ENCODE data around the gene TMED6.

The TMED6 gene

DNA sequence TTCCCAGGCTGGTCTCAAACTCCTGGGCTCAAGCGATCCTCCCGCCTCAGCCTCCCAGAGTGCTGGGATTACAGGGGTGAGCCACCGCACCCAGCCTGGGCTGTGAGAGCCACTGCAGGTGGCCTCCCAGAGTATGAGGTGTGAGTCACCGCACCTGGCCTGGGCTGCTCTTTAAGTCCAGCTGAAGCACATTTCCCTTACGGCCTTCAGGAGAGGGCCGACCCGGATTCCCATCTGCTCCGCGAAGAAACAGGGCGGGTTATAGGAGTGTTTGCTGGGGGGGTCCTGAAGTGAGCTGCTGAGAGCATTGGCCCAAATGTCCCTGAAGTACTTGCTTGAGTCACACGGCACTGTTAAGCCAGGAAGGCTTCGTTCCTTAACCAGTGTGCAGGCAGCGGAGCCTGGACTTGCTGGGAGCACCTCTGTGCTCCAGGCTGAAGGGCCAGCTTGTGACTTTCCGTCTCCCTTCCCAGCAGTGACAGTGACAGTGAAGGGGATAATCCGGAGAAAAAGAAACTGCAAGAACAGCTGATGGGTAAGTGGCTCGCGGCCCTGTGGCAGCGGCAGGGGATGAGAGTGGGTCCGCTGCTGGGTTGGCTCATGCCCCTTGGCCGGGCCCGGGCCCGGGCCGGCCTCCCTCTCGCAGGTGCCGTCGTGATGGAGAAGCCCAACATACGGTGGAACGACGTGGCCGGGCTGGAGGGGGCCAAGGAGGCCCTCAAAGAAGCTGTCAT is 33.2 kb downstream of the TMED6 start:
- no peak overlapping the region for H3K14ac ChIP-seq (ENCODE audit: low read length)
- H3K4me2 ChIP-seq (ENCODE audit: low read length) = no peak overlapping the region
- no peak overlapping the region for H3K27ac ChIP-seq (ENCODE audit: low read depth, low read length)
- H2AK5ac ChIP-seq (ENCODE audit: low read length) = no peak overlapping the region
- no peak overlapping the region for H2BK5ac ChIP-seq (ENCODE audit: low read depth, low read length, poor library complexity)
- no peak overlapping the region for H2AFZ ChIP-seq (ENCODE audit: insufficient read depth, low read length, poor library complexity)
- WGBS (ENCODE audit: extremely low coverage, insufficient coverage, insufficient read length) = no CpG with 5 or more reads among the region's 30 CpGs
- no peaks in the 10 kb centered on the region for H3K27me3 ChIP-seq (ENCODE audit: insufficient read depth, low read length)
- no peaks in the 10 kb centered on the region for H3K9me3 ChIP-seq (ENCODE audit: insufficient read depth, low read depth, low read length)
- H3K36me3 ChIP-seq (ENCODE audit: control insufficient read depth in 1 of 2, insufficient read depth in 2 of 2, low read length in 2 of 2) = peaks cover 79 to 82% of the 10 kb centered on the region in 2 experiments
- H3K4me1 ChIP-seq (ENCODE audit: control insufficient read depth in 1 of 2, insufficient read depth in 2 of 2, low read length in 2 of 2) = no peaks in the 10 kb centered on the region
- no peak overlapping the region for H2BK12ac ChIP-seq (ENCODE audit: low read length)
- H3K18ac ChIP-seq (ENCODE audit: low read length) = no peak overlapping the region
- H3K79me2 ChIP-seq (ENCODE audit: control insufficient read depth, insufficient read depth, low read length, poor library complexity) = no peaks in the 10 kb centered on the region
- no peak overlapping the region for H2BK120ac ChIP-seq (ENCODE audit: insufficient read depth, low read length, poor library complexity)
- H3K4ac ChIP-seq (ENCODE audit: low read depth, low read length) = no peak overlapping the region
- H3K4me3 ChIP-seq (ENCODE audit: low read depth, low read length) = no peak overlapping the region
- no peaks in the 10 kb centered on the region for H3K79me1 ChIP-seq (ENCODE audit: low read length)
- no peak overlapping the region for H3K23ac ChIP-seq (ENCODE audit: low read length)
- H3K9ac ChIP-seq (ENCODE audit: low read length) = no peak overlapping the region
- H4K12ac ChIP-seq (ENCODE audit: low read depth, low read length) = no peak overlapping the region
- H4K91ac ChIP-seq (ENCODE audit: low read depth, low read length) = no peak overlapping the region
- H4K8ac ChIP-seq (ENCODE audit: low read depth, low read length) = no peak overlapping the region
- peak in 1 of 2 donors; percentile 12 for DNase-seq

GRCh38 chr16:69316595-69317034 is 35.0 kb downstream of the TMED6 start:
- Histone ChIP-seq H4K12ac (ENCODE audit: low read depth, low read length) (no peak overlapping the region), H3K4me2 (ENCODE audit: low read length) (no peak overlapping the region), H4K8ac (ENCODE audit: low read depth, low read length) (no peak overlapping the region), H4K91ac (ENCODE audit: low read depth, low read length) (no peak overlapping the region), H2BK120ac (ENCODE audit: insufficient read depth, low read length, poor library complexity) (no peak overlapping the region), H3K18ac (ENCODE audit: low read length) (no peak overlapping the region), H3K79me2 (ENCODE audit: control insufficient read depth, insufficient read depth, low read length, poor library complexity) (peaks cover 4% of the 10 kb centered on the region), H3K36me3 (ENCODE audit: control insufficient read depth in 1 of 2, insufficient read depth in 2 of 2, low read length in 2 of 2) (peaks cover 63 to 67% of the 10 kb centered on the region in 2 experiments), H3K4me3 (ENCODE audit: low read depth, low read length) (no peak overlapping the region), H3K9me3 (ENCODE audit: insufficient read depth, low read depth, low read length) (no peaks in the 10 kb centered on the region), H3K27ac (ENCODE audit: low read depth, low read length) (no peak overlapping the region), H3K4me1 (ENCODE audit: control insufficient read depth in 1 of 2, insufficient read depth in 2 of 2, low read length in 2 of 2) (peaks cover 3% of the 10 kb centered on the region in 2 experiments), H3K14ac (ENCODE audit: low read length) (no peak overlapping the region), H3K23ac (ENCODE audit: low read length) (no peak overlapping the region), H3K27me3 (ENCODE audit: insufficient read depth, low read length) (no peaks in the 10 kb centered on the region), H2BK12ac (ENCODE audit: low read length) (no peak overlapping the region), H3K79me1 (ENCODE audit: low read length) (no peaks in the 10 kb centered on the region), H3K4ac (ENCODE audit: low read depth, low read length) (no peak overlapping the region), H3K9ac (ENCODE audit: low read length) (no peak overlapping the region), H2AK5ac (ENCODE audit: low read length) (no peak overlapping the region), H2BK5ac (ENCODE audit: low read depth, low read length, poor library complexity) (no peak overlapping the region), H2AFZ (ENCODE audit: insufficient read depth, low read length, poor library complexity) (no peak overlapping the region)
- no CpG with 5 or more reads among the region's 17 CpGs for WGBS (ENCODE audit: extremely low coverage, insufficient coverage, insufficient read length)
- no peak for DNase-seq

GRCh38 chr16:69315486-69316311 is 35.9 kb downstream of the TMED6 start:
- no peaks in the 10 kb centered on the region for H3K9me3 ChIP-seq (ENCODE audit: insufficient read depth, low read depth, low read length)

DNA sequence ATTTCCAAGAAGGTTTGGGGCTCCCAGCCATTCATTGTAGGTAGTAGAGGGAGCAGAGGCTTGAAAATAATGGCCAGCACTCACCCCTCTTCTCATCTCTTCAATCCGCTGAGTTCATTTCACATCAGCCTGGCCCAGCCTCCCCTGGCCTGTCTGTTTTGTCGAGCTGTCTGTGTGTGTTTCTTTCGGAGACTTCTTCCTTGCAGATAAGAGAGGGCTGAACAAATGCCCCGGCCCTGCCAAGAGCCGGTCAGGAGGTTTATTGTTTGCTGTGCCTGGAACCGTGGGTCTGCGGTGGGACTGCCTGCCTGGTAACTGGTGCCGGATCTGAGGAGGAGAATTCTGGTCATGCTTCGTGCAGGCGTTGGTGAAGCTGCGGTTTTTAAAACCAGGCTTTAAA is 37.1 kb downstream of the TMED6 start:
- no peak overlapping the region for H2AK5ac ChIP-seq (ENCODE audit: low read length)
- H3K36me3 ChIP-seq (ENCODE audit: control insufficient read depth in 1 of 2, insufficient read depth in 2 of 2, low read length in 2 of 2) = peaks cover 42 to 46% of the 10 kb centered on the region in 2 experiments
- no peak overlapping the region for H2AFZ ChIP-seq (ENCODE audit: insufficient read depth, low read length, poor library complexity)
- H3K4me2 ChIP-seq (ENCODE audit: low read length) = no peak overlapping the region
- no peaks in the 10 kb centered on the region for H3K27me3 ChIP-seq (ENCODE audit: insufficient read depth, low read length)
- H3K18ac ChIP-seq (ENCODE audit: low read length) = peak overlapping the region; percentile 11
- peaks cover 3% of the 10 kb centered on the region in 2 experiments for H3K4me1 ChIP-seq (ENCODE audit: control insufficient read depth in 1 of 2, insufficient read depth in 2 of 2, low read length in 2 of 2)
- H3K14ac ChIP-seq (ENCODE audit: low read length) = no peak overlapping the region
- H2BK5ac ChIP-seq (ENCODE audit: low read depth, low read length, poor library complexity) = no peak overlapping the region
- H3K79me2 ChIP-seq (ENCODE audit: control insufficient read depth, insufficient read depth, low read length, poor library complexity) = peaks cover 8% of the 10 kb centered on the region
- no peaks in the 10 kb centered on the region for H3K9me3 ChIP-seq (ENCODE audit: insufficient read depth, low read depth, low read length)
- H4K8ac ChIP-seq (ENCODE audit: low read depth, low read length) = no peak overlapping the region
- H3K9ac ChIP-seq (ENCODE audit: low read length) = no peak overlapping the region
- no peak overlapping the region for H3K23ac ChIP-seq (ENCODE audit: low read length)
- no peak overlapping the region for H3K4ac ChIP-seq (ENCODE audit: low read depth, low read length)
- no peak overlapping the region for H2BK12ac ChIP-seq (ENCODE audit: low read length)
- DNase-seq = no peak
- no peak overlapping the region for H3K27ac ChIP-seq (ENCODE audit: low read depth, low read length)
- no CpG with 5 or more reads among the region's 11 CpGs for WGBS (ENCODE audit: extremely low coverage, insufficient coverage, insufficient read length)
- H3K4me3 ChIP-seq (ENCODE audit: low read depth, low read length) = no peak overlapping the region
- H4K12ac ChIP-seq (ENCODE audit: low read depth, low read length) = no peak overlapping the region
- no peak overlapping the region for H2BK120ac ChIP-seq (ENCODE audit: insufficient read depth, low read length, poor library complexity)
- no peak overlapping the region for H4K91ac ChIP-seq (ENCODE audit: low read depth, low read length)
- H3K79me1 ChIP-seq (ENCODE audit: low read length) = peaks cover 2% of the 10 kb centered on the region

More at GRCh38 chr16:69315486-69316311, 35.9 kb downstream of the TMED6 start:
- Histone ChIP-seq H3K14ac (ENCODE audit: low read length) (no peak overlapping the region), H3K79me1 (ENCODE audit: low read length) (peaks cover 2% of the 10 kb centered on the region), H2AFZ (ENCODE audit: insufficient read depth, low read length, poor library complexity) (no peak overlapping the region), H3K4ac (ENCODE audit: low read depth, low read length) (no peak overlapping the region), H2BK12ac (ENCODE audit: low read length) (no peak overlapping the region), H3K79me2 (ENCODE audit: control insufficient read depth, insufficient read depth, low read length, poor library complexity) (peaks cover 8% of the 10 kb centered on the region), H3K18ac (ENCODE audit: low read length) (no peak overlapping the region), H2AK5ac (ENCODE audit: low read length) (no peak overlapping the region), H3K4me1 (ENCODE audit: control insufficient read depth in 1 of 2, insufficient read depth in 2 of 2, low read length in 2 of 2) (peaks cover 3% of the 10 kb centered on the region in 2 experiments), H3K9ac (ENCODE audit: low read length) (no peak overlapping the region), H3K27ac (ENCODE audit: low read depth, low read length) (no peak overlapping the region), H2BK120ac (ENCODE audit: insufficient read depth, low read length, poor library complexity) (no peak overlapping the region), H3K4me2 (ENCODE audit: low read length) (no peak overlapping the region), H3K27me3 (ENCODE audit: insufficient read depth, low read length) (no peaks in the 10 kb centered on the region), H3K4me3 (ENCODE audit: low read depth, low read length) (no peak overlapping the region), H2BK5ac (ENCODE audit: low read depth, low read length, poor library complexity) (no peak overlapping the region), H4K91ac (ENCODE audit: low read depth, low read length) (no peak overlapping the region), H4K8ac (ENCODE audit: low read depth, low read length) (no peak overlapping the region), H3K36me3 (ENCODE audit: control insufficient read depth in 1 of 2, insufficient read depth in 2 of 2, low read length in 2 of 2) (peaks cover 54 to 58% of the 10 kb centered on the region in 2 experiments), H4K12ac (ENCODE audit: low read depth, low read length) (no peak overlapping the region), H3K23ac (ENCODE audit: low read length) (no peak overlapping the region)
- no CpG with 5 or more reads among the region's 30 CpGs for WGBS (ENCODE audit: extremely low coverage, insufficient coverage, insufficient read length)
- no peak for DNase-seq
